HepG2 (cell line): Measurements from ENCODE around the gene SLX9. TPM values are rescaled to one million over a fixed set of nuclear protein-coding genes. Genes with fewer than 3 reads are reported as not detected.
A peak's percentile ranks its signal among the peaks of the same experiment; 100 is the strongest.

Experiments used
- CEBPZ ChIP-seq: IDR thresholded peaks from 2 replicates; pipeline ENCODE4 v1.6.1; 2012; ENCODE audit warnings: low read length, improper control_type of control experiment
- E2F2 ChIP-seq: sonication (generic); formaldehyde crosslinking; IDR thresholded peaks from 2 replicates; pipeline ENCODE4 v1.4.0; 2020; ENCODE audit warnings: missing genetic modification reagents, borderline replicate concordance
- GPN1 ChIP-seq: sonication (generic); formaldehyde crosslinking; IDR thresholded peaks from 2 replicates; pipeline ENCODE4 v1.5.1; 2020; ENCODE audit warnings: missing genetic modification reagents, borderline replicate concordance
- IKZF4 ChIP-seq: sonication (generic); formaldehyde crosslinking; IDR thresholded peaks from 2 replicates; pipeline ENCODE4 v1.5.1; 2020; ENCODE audit warnings: borderline replicate concordance, mild to moderate bottlenecking, low read depth, missing genetic modification reagents; ENCODE audit errors: not compliant biosample characterization
- KLF12 ChIP-seq: sonication (generic); formaldehyde crosslinking; IDR thresholded peaks from 2 replicates; pipeline ENCODE4 v1.4.0; 2020; ENCODE audit warnings: missing genetic modification reagents, borderline replicate concordance
- MBD4 ChIP-seq: IDR thresholded peaks from 2 replicates; pipeline ENCODE4 v1.6.1; 2012; ENCODE audit warnings: low read length, inconsistent platforms, borderline replicate concordance
- MTERF4 ChIP-seq: sonication (generic); formaldehyde crosslinking; IDR thresholded peaks from 2 replicates; pipeline ENCODE4 v1.8.0; 2023; ENCODE audit warnings: mild to moderate bottlenecking, missing genetic modification reagents
- PHF5A ChIP-seq: IDR thresholded peaks from one replicate; pipeline ENCODE4 v1.6.1; 2018; ENCODE audit warnings: low read depth, missing genetic modification reagents; ENCODE audit not compliant: unreplicated experiment
- POLR2AphosphoS2 ChIP-seq: IDR thresholded peaks from 2 replicates; pipeline ENCODE4 v1.6.1; 2011; ENCODE audit warnings: low read depth, low read length, improper control_type of control experiment
- RELA ChIP-seq: sonication (generic); formaldehyde crosslinking; IDR thresholded peaks from 2 replicates; pipeline ENCODE4 v1.4.0; 2020; ENCODE audit warnings: missing genetic modification reagents
- SALL1 ChIP-seq: sonication (generic); formaldehyde crosslinking; IDR thresholded peaks from 2 replicates; pipeline ENCODE4 v1.8.0; 2022; ENCODE audit warnings: mild to moderate bottlenecking, missing genetic modification reagents
- TEAD3 ChIP-seq: optimal IDR thresholded peaks from 2 replicates; pipeline ENCODE3; 2016; ENCODE audit warnings: borderline replicate concordance
- ZBTB3 ChIP-seq: sonication (generic); formaldehyde crosslinking; IDR thresholded peaks from 2 replicates; pipeline ENCODE4 v1.4.0; 2020; ENCODE audit warnings: low read depth, mild to moderate bottlenecking, moderate library complexity, missing genetic modification reagents, borderline replicate concordance
- ZFAT ChIP-seq: sonication (generic); formaldehyde crosslinking; conservative IDR thresholded peaks from 2 replicates; pipeline ENCODE4 v1.8.1; 2023; ENCODE audit warnings: missing genetic modification reagents, inconsistent platforms
- ZNF20 ChIP-seq: sonication (generic); formaldehyde crosslinking; IDR thresholded peaks from 2 replicates; pipeline ENCODE4 v1.4.0; 2020; ENCODE audit warnings: mild to moderate bottlenecking, moderate library complexity, missing genetic modification reagents
- ZNF232 ChIP-seq: sonication (generic); formaldehyde crosslinking; IDR thresholded peaks from 2 replicates; pipeline ENCODE4 v1.4.0; 2020; ENCODE audit warnings: missing genetic modification reagents, borderline replicate concordance
- ZNF3 ChIP-seq: IDR thresholded peaks from 2 replicates; pipeline ENCODE4 v1.7.0; 2017; ENCODE audit warnings: inconsistent platforms
- ZNF550 ChIP-seq: sonication (generic); formaldehyde crosslinking; IDR thresholded peaks from 2 replicates; pipeline ENCODE4 v1.4.0; 2020; ENCODE audit warnings: mild to moderate bottlenecking, missing genetic modification reagents, borderline replicate concordance
- polyA plus RNA-seq, 8 experiments: library from polyadenylated mRNA; depleted of rRNA in 3 of 8; stranded (reverse) in 7 of 8; unstranded in 1 of 8; fragments of >200 nt; fragmentation: Illumina TruSeq in 4 of 8; extraction: Trizol in 4 of 8; gene quantifications; 2 replicates each; pipeline versions ENCODE4 v1.2.1 to v1.2.3, GENCODE V29; 2011 to 2016; ENCODE audit warnings: low read depth in 4 of 8, missing spikeins in 1 of 8, mixed read lengths in 1 of 8; ENCODE audit not compliant: insufficient read depth in 1 of 8
- total RNA-seq, 5 experiments: library from RNA; depleted of rRNA; stranded (reverse); fragments of >200 nt; fragmentation: Illumina TruSeq; extraction: Trizol; gene quantifications; 2 replicates each; pipeline ENCODE4 v1.2.3, GENCODE V29; 2016; ENCODE audit warnings: low read depth in 1 of 5
- TF ChIP-seq, protein P1 (sequence below): sonication (generic); formaldehyde crosslinking; IDR thresholded peaks from 2 replicates; pipeline ENCODE4 v1.8.0; 2022; ENCODE audit warnings: missing genetic modification reagents, low read depth, mild to moderate bottlenecking, borderline replicate concordance
- TF ChIP-seq, protein P2 (sequence below): sonication (generic); formaldehyde crosslinking; IDR thresholded peaks from 2 replicates; pipeline ENCODE4 v1.5.1; 2020; ENCODE audit warnings: mild to moderate bottlenecking, missing genetic modification reagents, borderline replicate concordance
- TF ChIP-seq, protein P3 (sequence below): sonication (generic); formaldehyde crosslinking; IDR thresholded peaks from 2 replicates; pipeline ENCODE4 v1.4.0; 2020; ENCODE audit warnings: mild to moderate bottlenecking, low read depth, missing genetic modification reagents

Gene SLX9
- total and polyA plus RNA-seq, 2 of the 13 experiments (the other 11 are each of a cell fraction or from before 2014, with no cell fraction given): 21.0 to 47.1 TPM

DNA sequence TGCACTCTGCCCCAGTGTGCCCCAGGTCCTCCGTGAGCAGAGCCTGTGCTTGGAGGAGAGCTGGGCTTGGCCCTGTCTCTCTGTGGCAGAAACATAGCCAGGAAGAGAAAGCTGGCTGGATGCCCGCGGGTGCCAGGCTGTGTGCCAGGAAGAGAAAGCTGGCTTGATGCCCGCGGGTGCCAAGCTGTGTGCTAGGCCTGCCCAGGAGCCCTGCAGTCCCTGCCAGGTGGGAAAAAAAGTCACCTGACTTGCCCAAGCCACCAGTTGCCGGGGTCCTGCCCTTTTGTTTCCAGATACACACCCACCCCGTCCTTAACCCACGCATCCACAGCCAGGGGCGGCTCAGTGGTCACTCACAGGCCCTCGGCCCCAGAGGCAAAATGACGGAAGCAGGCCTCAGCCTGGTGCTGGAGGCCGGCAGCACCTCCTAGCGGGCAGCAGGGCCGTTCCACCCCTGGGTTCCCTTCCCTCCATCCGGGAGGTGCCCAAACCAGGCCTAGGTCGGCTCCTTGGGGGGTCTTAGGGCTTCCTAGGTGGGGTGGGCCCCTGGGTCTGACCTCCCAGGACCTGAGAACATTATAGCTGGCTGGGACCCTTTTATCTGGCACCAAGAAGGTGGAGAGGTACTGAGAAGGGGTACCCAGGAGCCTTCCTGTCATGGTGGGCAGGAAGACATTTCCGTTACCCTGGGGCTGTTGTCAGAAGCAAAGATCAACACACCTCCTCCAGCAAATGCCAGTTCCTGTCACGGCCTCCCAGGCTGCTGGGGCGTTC is 28.3 kb upstream of the SLX9 start (continued):
- TF ChIP-seq ZNF550: no peak
- no peak for TF ChIP-seq PHF5A (CRISPR knock-in tag)
- TF ChIP-seq POLR2AphosphoS2: no peak
- no peak for TF ChIP-seq ZNF3
- TF ChIP-seq, protein P1, sequence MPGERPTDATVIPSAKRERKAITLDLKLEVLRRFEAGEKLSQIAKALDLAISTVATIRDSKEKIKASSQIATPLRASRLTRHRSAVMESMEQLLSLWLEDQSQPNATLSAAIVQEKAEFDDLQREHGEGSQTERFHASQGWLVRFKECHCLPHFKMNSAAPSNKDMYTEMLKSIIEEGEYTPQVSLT (CRISPR knock-in tag): no peak
- 0 out of 2 replicates have a peak, but pooled peaks have one; percentile 57 for TF ChIP-seq ZNF232 (CRISPR knock-in tag)
- TF ChIP-seq RELA: no peak
- TF ChIP-seq ZFAT (CRISPR knock-in tag): no peak
- TF ChIP-seq CEBPZ: no peak
- TF ChIP-seq MBD4: no peak
- no peak for TF ChIP-seq IKZF4 (CRISPR knock-in tag)
- TF ChIP-seq ZBTB3 (CRISPR knock-in tag): no peak
- TF ChIP-seq TEAD3 (CRISPR knock-in tag): no peak
- TF ChIP-seq, protein P2, sequence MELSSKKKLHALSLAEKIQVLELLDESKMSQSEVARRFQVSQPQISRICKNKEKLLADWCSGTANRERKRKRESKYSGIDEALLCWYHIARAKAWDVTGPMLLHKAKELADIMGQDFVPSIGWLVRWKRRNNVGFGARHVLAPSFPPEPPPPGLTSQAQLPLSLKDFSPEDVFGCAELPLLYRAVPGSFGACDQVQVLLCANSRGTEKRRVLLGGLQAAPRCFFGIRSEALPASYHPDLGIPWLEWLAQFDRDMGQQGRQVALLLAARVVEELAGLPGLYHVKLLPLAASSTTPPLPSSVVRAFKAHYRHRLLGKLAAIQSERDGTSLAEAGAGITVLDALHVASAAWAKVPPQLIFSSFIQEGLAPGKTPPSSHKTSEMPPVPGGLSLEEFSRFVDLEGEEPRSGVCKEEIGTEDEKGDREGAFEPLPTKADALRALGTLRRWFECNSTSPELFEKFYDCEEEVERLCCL: no peak
- no peak for TF ChIP-seq GPN1
- TF ChIP-seq MTERF4: 0 out of 2 replicates have a peak, but pooled peaks have one; percentile 74
- TF ChIP-seq, protein P3, sequence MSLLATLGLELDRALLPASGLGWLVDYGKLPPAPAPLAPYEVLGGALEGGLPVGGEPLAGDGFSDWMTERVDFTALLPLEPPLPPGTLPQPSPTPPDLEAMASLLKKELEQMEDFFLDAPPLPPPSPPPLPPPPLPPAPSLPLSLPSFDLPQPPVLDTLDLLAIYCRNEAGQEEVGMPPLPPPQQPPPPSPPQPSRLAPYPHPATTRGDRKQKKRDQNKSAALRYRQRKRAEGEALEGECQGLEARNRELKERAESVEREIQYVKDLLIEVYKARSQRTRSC (CRISPR knock-in tag): 0 out of 2 replicates have a peak, but pooled peaks have one; percentile 29
- 0 out of 2 replicates have a peak, but pooled peaks have one; percentile 53 for TF ChIP-seq KLF12 (CRISPR knock-in tag)
- no peak for TF ChIP-seq SALL1 (CRISPR knock-in tag)
- TF ChIP-seq E2F2 (CRISPR knock-in tag): no peak
- 0 out of 2 replicates have a peak, but pooled peaks have one; percentile 30 for TF ChIP-seq ZNF20 (CRISPR knock-in tag)
